Neural crest cell (in vitro differentiated cells): ENCODE results near the gene KCNG4. TPM values are rescaled to one million over a fixed set of nuclear protein-coding genes. Genes with fewer than 3 reads are reported as not detected.

ENCODE experiments used
- DNase-seq: peaks from one replicate; pipeline ENCODE4 v3.0.0; 2021; ENCODE audit warnings: low read depth, mixed read lengths, low spot score
- H3K27ac Mint-ChIP-seq: one replicate; pipeline ENCODE4 v1.8.0; 2021; ENCODE audit warnings: mild to moderate bottlenecking, mixed read lengths; ENCODE audit not compliant: unreplicated experiment
- H3K27me3 Mint-ChIP-seq: 2 replicates; pipeline ENCODE4 v1.8.0; 2021; ENCODE audit warnings: low read depth, mild to moderate bottlenecking, mixed read lengths
- H3K36me3 Mint-ChIP-seq: 2 replicates; pipeline ENCODE4 v1.8.0; 2021; ENCODE audit warnings: low read depth, mild to moderate bottlenecking, mixed read lengths
- H3K4me1 Mint-ChIP-seq: 2 replicates; pipeline ENCODE4 v1.8.0; 2021; ENCODE audit warnings: mixed read lengths
- H3K4me3 Mint-ChIP-seq: one replicate; pipeline ENCODE4 v1.8.0; 2021; ENCODE audit warnings: mild to moderate bottlenecking, mixed read lengths
- H3K9me3 Mint-ChIP-seq: 2 replicates; pipeline ENCODE4 v1.8.0; 2021; ENCODE audit warnings: mixed read lengths
- total RNA-seq: library from RNA; stranded (reverse); gene quantifications from 2 replicates; pipeline ENCODE4 v1.2.1, GENCODE V29; 2021
- TF ChIP-seq, protein P1 (sequence below): fragments of 200-600 bp; sonication (generic); conservative IDR thresholded peaks from 2 replicates; pipeline ENCODE4 v1.5.0; 2021; ENCODE audit warnings: antibody characterized with exemption, mild to moderate bottlenecking

KCNG4 gene
- total RNA-seq, 1 donor from 2014 or later, result not detected

DNA sequence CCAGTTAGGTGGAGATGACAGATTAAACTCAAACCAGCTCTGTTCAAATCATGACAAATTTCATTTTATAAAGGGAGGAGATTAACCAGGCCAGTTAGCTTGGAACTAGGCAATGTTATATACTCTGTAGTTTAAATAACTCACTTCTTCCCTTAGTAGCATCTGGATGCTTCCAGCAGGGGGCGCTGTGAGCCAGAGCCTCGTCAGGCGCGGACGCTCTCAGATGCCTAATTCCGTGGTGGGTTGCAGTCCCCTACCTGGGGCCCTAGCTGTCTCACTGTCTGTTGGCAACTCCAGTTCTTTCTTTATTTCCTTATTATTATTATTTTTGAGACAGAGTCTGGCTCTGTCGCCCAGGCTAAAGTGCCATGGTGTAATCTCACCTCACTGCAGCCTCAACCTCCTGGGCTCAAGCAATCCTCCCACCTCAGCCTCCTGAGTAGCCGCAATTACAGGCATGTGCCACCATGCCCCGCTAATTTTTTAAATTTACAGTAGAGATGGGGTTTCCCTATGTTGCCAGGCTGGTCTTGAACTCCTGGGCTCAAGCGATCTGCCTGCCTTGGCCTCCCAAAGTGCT is 37.5 kb upstream of the KCNG4 start:
- Mint-ChIP-seq H3K27ac (no peak overlapping the region), H3K9me3 (no peaks in the 10 kb centered on the region)

DNA sequence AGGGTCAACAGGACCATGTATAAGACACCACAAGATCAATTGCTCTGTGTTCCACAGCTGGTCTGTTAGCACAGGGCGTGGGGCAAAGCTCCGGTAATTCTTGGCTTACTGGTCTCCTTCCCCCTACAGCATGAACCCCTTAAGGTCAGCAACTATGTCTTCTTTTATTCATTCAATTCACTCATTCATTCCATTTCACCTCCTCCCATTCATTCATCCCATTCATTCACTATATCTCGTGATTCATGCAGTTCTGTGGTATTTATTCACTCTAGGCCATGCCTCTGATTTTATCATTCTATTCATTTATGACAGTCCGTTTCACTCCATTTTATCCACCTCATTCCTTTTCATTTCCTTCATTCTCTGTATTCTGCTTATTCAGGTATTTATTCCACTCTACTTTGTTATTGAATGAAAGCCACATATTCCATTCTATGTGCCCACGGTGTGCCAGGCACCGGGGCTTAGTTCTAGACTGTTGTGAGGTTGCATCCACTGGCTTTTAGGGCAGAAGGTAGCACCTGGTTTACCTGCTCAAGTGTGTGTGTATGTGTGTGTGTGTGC is 35.9 kb upstream of the KCNG4 start:
- H3K4me1 Mint-ChIP-seq, result peaks cover 17% of the 10 kb centered on the region
- H3K27ac Mint-ChIP-seq, result no peak overlapping the region
- no peak for DNase-seq
- no peaks in the 10 kb centered on the region for H3K9me3 Mint-ChIP-seq
- no peaks in the 10 kb centered on the region for H3K36me3 Mint-ChIP-seq
- H3K27me3 Mint-ChIP-seq, result no peaks in the 10 kb centered on the region
- no peak overlapping the region for H3K4me3 Mint-ChIP-seq
- TF ChIP-seq, protein P1, sequence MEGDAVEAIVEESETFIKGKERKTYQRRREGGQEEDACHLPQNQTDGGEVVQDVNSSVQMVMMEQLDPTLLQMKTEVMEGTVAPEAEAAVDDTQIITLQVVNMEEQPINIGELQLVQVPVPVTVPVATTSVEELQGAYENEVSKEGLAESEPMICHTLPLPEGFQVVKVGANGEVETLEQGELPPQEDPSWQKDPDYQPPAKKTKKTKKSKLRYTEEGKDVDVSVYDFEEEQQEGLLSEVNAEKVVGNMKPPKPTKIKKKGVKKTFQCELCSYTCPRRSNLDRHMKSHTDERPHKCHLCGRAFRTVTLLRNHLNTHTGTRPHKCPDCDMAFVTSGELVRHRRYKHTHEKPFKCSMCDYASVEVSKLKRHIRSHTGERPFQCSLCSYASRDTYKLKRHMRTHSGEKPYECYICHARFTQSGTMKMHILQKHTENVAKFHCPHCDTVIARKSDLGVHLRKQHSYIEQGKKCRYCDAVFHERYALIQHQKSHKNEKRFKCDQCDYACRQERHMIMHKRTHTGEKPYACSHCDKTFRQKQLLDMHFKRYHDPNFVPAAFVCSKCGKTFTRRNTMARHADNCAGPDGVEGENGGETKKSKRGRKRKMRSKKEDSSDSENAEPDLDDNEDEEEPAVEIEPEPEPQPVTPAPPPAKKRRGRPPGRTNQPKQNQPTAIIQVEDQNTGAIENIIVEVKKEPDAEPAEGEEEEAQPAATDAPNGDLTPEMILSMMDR, result no peak

More for the DNA sequence above, 37.5 kb upstream of the KCNG4 start:
- Mint-ChIP-seq H3K4me1 (peaks cover 17% of the 10 kb centered on the region), H3K36me3 (no peaks in the 10 kb centered on the region), H3K4me3 (no peak overlapping the region), H3K27me3 (no peaks in the 10 kb centered on the region)
- DNase-seq, result peak; percentile 82
- TF ChIP-seq, protein P1, result peak; percentile 93

DNA sequence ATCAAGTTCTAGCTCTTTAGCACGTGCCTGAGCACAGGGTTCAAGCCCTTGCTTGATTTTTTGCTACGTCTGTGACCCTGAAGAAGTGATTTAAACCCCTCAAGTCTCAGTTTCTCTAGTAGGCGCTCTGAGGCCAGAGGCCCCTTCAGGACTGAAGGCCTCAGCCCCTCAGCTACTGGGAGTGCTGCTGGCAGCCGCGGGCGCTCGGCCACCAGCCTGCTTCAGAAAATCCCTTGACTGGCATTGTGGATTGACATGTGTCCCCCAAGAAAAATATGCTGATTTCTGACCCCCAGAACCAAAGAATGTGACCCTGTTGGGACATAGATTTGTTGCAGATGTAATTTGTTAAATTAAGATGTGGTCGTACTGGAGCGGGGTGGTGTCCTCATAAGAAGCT is 34.7 kb upstream of the KCNG4 start:
- TF ChIP-seq, protein P1, result no peak
- H3K4me3 Mint-ChIP-seq, result no peak overlapping the region
- no peaks in the 10 kb centered on the region for H3K36me3 Mint-ChIP-seq
- peaks cover 16% of the 10 kb centered on the region for H3K4me1 Mint-ChIP-seq
- no peaks in the 10 kb centered on the region for H3K9me3 Mint-ChIP-seq
- no peak overlapping the region for H3K27ac Mint-ChIP-seq
- peaks cover 3% of the 10 kb centered on the region for H3K27me3 Mint-ChIP-seq
- no peak for DNase-seq

DNA sequence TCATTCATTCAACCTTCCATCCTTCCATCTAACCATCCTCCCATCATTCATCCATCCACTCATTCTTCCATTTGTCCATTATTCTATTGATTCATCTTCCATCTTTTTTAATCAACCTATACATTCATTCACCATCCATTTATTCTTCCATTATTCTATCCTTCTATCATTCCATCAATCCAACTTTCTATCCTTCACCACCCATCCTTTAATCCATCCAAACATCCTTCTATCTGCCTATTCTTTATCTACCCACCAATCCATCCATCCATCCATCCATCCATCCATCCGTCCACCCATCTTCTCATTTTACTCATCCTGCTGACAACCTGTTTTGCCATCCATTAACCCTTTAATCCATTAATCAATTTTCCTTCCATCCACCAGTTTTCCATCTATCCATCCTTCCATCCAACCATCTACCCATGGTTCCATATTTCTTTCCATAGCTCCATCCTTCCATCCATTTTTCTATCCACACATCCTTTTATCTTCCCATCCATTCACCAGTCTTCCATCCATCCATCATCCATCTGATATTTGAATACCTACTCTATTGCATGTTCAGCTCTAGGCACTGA is 33.0 kb upstream of the KCNG4 start:
- Mint-ChIP-seq H3K4me3 (no peak overlapping the region), H3K27ac (no peak overlapping the region), H3K36me3 (no peaks in the 10 kb centered on the region)

DNA sequence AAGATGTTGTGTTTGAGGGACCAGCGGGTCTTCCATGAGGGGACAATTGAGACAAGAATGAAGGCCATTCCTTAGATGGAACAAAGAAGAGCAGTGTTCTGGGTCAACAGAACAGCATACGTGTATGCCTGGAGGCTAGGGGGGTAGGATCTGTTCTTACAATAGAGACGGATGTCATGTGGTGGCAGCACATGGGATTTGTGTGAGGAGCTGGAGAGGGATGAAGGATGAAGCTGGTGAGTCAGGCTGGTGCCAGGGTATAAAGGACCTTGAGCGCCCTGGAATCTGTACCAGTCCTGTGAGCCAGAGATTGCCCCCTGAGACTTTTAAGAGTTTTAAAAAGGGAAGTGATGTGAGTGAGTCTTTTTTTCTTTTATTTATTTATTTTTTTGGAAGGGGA is 32.1 kb upstream of the KCNG4 start:
- Mint-ChIP-seq H3K36me3 (no peaks in the 10 kb centered on the region), H3K4me1 (peaks cover 5% of the 10 kb centered on the region), H3K27me3 (peaks cover 3% of the 10 kb centered on the region), H3K9me3 (no peaks in the 10 kb centered on the region), H3K27ac (no peak overlapping the region), H3K4me3 (no peak overlapping the region)
- no peak for DNase-seq
- TF ChIP-seq, protein P1, result no peak

More for the DNA sequence above, 33.0 kb upstream of the KCNG4 start:
- H3K9me3 Mint-ChIP-seq, result no peaks in the 10 kb centered on the region
- H3K4me1 Mint-ChIP-seq, result peaks cover 5% of the 10 kb centered on the region
- DNase-seq, result no peak
- H3K27me3 Mint-ChIP-seq, result peaks cover 3% of the 10 kb centered on the region
- TF ChIP-seq, protein P1, result no peak
